ENCODE data around the gene KLK7. TPM values are rescaled to one million over a fixed set of nuclear protein-coding genes. Genes with fewer than 3 reads are reported as not detected.
"Not testable (repeated sequence)": the region's sequence is repeated elsewhere in the genome, so short reads cannot be mapped to it uniquely, and the experiment has no call there.

Gene KLK7
- total RNA-seq, 6 donors from 2014 or later: 0.30 to 1.1 TPM; not detected in 4

DNA sequence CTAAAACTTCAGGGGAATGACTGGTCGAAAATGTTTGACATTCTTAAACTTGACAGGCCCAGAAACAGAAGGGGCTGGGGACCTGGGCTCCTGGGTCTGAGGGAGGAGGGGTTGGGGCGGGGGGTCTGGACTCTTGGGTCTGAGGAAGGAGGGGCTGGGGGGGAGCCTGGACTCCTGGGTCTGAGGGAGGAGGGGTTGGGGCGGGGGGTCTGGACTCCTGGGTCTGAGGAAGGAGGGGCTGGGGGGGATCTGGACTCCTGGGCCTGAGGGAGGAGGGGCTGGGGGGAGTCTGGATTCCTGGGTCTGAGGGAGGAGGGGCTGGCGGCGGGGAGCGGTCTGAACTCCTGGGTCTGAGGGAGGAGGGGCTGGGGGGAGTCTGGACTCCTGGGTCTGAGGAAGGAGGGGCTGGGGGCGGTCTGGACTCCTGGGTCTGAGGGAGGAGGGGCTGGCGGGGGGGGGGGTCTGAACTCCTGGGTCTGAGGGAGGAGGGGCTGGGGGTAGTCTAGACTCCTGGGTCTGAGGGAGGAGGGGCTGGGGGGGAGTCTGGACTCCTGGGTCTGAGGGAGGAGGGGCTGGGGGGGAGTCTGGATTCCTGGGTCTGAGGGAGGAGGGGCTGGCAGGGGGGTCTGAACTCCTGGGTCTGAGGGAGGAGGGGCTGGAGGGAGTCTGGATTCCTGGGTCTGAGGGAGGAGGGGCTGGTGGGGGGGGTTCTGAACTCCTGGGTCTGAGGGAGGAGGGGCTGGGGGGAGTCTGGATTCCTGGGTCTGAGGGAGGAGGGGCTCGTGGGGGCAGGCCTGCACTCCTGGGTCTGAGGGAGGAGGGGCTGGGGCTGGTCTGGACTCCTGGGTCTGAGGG lies 8.8 kb downstream of the KLK7 start:
- DNase-seq: no peak
- no peak overlapping the region for H3K4me3 ChIP-seq
- H3K9me3 ChIP-seq: no peaks in the 10 kb centered on the region

DNA sequence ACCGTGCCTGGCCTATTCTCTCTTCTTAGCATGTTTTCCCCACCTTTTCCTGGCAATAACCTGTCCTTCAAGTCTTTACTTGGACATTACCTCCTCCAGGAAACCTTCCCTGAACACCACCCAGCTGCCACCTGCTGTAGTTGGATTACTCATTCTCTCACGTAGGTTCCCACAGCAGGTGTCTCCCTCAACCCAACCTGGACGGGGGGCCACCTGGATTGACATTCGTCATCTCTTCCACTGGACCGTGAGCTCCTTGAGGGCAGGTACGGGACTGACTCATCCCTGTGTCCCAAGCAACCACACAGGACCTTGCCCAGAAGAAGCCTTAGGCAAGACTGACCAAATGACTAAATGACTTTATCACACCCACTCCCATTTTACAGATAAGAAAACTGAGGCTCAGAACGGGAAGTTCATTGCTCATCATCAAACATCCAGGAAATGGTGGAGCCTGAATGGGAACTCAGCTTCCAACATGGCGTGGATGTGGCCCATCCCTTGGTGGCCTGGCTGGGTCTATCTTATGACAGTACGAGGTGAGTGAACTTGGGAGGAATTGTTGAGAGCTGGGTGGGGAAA lies 10.8 kb downstream of the KLK7 start:
- Histone ChIP-seq H3K27me3 (no peaks in the 10 kb centered on the region), H3K4me1 (no peaks in the 10 kb centered on the region), H3K36me3 (no peaks in the 10 kb centered on the region), H3K4me3 (no peak overlapping the region), H3K27ac (no peak overlapping the region), H3K9me3 (no peaks in the 10 kb centered on the region)
- ATAC-seq (ENCODE audit: low FRiP score in 2 of 2) (no peak), DNase-seq (no peak)
- 78 to 86% methylated on average over 8 to 9 of the region's 9 CpGs for WGBS, 2 donors
- TF ChIP-seq EP300 (IDR thresholded peaks at IDR 0.05): no peak

More for the DNA sequence above, 8.8 kb downstream of the KLK7 start:
- Histone ChIP-seq H3K36me3 (no peaks in the 10 kb centered on the region), H3K27me3 (no peaks in the 10 kb centered on the region), H3K27ac (no peak overlapping the region), H3K4me1 (no peaks in the 10 kb centered on the region)
- 30 to 40% methylated on average over 1 to 2 of the region's 9 CpGs for WGBS, 2 donors
- TF ChIP-seq, protein P1, sequence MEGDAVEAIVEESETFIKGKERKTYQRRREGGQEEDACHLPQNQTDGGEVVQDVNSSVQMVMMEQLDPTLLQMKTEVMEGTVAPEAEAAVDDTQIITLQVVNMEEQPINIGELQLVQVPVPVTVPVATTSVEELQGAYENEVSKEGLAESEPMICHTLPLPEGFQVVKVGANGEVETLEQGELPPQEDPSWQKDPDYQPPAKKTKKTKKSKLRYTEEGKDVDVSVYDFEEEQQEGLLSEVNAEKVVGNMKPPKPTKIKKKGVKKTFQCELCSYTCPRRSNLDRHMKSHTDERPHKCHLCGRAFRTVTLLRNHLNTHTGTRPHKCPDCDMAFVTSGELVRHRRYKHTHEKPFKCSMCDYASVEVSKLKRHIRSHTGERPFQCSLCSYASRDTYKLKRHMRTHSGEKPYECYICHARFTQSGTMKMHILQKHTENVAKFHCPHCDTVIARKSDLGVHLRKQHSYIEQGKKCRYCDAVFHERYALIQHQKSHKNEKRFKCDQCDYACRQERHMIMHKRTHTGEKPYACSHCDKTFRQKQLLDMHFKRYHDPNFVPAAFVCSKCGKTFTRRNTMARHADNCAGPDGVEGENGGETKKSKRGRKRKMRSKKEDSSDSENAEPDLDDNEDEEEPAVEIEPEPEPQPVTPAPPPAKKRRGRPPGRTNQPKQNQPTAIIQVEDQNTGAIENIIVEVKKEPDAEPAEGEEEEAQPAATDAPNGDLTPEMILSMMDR (IDR thresholded peaks at IDR 0.05): no peak
- no peak for TF ChIP-seq POLR2AphosphoS5 (IDR thresholded peaks at IDR 0.05)
- no peak for TF ChIP-seq POLR2A (IDR thresholded peaks at IDR 0.05)
- TF ChIP-seq EP300 (IDR thresholded peaks at IDR 0.05): no peak
- no peak for ATAC-seq (ENCODE audit: low FRiP score in 2 of 2)

DNA sequence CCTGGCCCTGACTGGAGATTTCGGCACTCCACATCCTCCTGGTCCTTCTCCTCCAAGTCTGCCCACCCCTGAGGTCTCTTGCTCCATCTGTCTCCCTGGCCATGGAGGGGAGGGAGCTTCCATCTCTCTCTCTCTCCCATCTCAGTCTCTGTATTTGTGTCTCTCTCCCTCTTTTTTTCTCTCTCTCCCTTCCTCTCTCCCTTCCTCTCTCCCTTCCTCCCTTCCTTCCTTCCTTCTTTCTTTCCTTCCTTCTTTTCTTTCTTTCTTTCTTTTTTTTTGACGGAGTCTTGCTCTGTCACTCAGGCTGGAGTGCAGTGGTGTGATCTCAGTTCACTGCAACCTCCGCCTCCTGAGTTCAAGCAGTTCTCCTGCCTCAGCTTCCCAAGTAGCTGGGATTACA lies 13.9 kb downstream of the KLK7 start:
- DNase-seq, H3K27me3 ChIP-seq: not testable (repeated sequence)

DNA sequence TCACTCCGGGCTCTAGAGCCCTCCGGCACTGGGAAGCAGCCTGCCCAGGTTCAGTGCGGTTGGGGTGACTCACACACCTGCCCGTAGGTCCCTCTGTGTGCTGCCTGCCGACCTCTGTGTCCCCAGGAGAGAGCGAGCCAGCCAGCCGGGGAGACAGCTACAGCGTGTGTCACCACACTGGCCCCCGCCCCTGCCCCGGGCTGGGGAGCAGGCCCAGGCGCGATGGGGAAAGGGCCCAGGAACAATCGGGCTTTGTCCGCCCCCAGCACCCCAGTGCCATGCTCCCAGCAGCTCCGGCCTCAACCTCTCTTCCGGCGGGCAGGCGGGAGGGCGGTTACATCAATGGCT lies 14.3 kb downstream of the KLK7 start, which contains the start of gene KLK6:
TSS of gene KLK6 (minus strand) at position 179 of the 348 bp plus-strand sequence. CDS start 1,487 bp downstream, outside the sequence.
- ATAC-seq (ENCODE audit: low FRiP score in 2 of 2) (no peak), DNase-seq (no peak)
- TF ChIP-seq EP300 (IDR thresholded peaks at IDR 0.05): no peak
- no peak for TF ChIP-seq POLR2A (IDR thresholded peaks at IDR 0.05)
- no peak for TF ChIP-seq POLR2AphosphoS5 (IDR thresholded peaks at IDR 0.05)
- TF ChIP-seq, protein P1 (IDR thresholded peaks at IDR 0.05): no peak
- H3K4me3 ChIP-seq: no peak within 1 kb of the TSS
- H3K4me1 ChIP-seq: no peaks in the 10 kb centered on the region
- H3K27me3 ChIP-seq: no peaks in the 10 kb centered on the region
- H3K27ac ChIP-seq: no peak within 1 kb of the TSS
- WGBS, 2 donors: 70 to 93% methylated on average over 3 to 10 of the region's 19 CpGs
- H3K9me3 ChIP-seq: no peaks in the 10 kb centered on the region
- no peaks in the 10 kb centered on the region for H3K36me3 ChIP-seq

More for the DNA sequence above, 13.9 kb downstream of the KLK7 start:
- H3K4me1 ChIP-seq; H3K27ac ChIP-seq; ATAC-seq (ENCODE audit: low FRiP score in 2 of 2); H3K9me3 ChIP-seq; H3K36me3 ChIP-seq; H3K4me3 ChIP-seq: not testable (repeated sequence)
- WGBS, 2 donors: 76 to 82% methylated on average over 3 of the region's 3 CpGs

DNA sequence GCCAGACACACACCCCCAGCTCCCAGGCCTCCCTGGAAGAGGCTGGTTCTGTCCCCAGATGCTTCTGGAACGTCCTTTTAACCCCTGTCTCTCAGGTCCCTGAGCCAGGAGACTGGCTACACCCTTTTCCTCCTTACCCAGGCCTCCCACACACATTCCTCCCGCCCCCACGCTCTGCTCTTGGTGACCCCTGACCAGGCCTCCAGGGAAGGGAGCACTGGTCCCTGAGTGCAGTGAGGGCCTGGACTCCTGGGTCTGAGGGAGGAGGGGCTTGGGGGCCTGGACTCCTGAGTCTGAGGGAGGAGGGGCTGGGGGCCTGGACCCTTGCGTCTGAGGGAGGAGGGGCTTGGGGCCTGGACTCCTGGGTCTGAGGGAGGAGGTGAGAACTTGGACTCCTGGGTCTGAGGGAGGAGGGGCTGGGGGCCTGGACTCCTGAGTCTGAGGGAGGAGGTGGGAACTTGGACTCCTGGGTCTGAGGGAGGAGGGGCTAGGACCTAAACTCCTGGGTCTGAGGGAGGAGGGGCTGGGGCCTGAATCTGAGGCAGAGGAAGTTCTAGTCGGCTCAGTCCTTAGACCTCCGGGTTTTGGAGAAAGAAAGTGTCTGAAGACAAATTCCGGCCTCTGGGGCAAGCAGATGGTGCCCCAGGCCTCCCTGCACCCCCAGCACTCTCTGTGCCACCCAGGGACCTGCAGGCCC lies 14.9 kb downstream of the KLK7 start:
- ATAC-seq (ENCODE audit: low FRiP score in 2 of 2): no peak
- WGBS, 2 donors: 37 to 38% methylated on average over 6 of the region's 7 CpGs
- TF ChIP-seq EP300 (IDR thresholded peaks at IDR 0.05) (no peak), POLR2A (IDR thresholded peaks at IDR 0.05) (no peak), POLR2AphosphoS5 (IDR thresholded peaks at IDR 0.05) (no peak)
- TF ChIP-seq, protein P1 (IDR thresholded peaks at IDR 0.05): no peak
- no peak for DNase-seq
- Histone ChIP-seq H3K4me3 (no peak overlapping the region), H3K36me3 (no peaks in the 10 kb centered on the region), H3K27ac (no peak overlapping the region), H3K27me3 (no peaks in the 10 kb centered on the region), H3K9me3 (no peaks in the 10 kb centered on the region), H3K4me1 (no peaks in the 10 kb centered on the region)
